ENCODE measurements around the gene BFSP1.

BFSP1 gene

DNA sequence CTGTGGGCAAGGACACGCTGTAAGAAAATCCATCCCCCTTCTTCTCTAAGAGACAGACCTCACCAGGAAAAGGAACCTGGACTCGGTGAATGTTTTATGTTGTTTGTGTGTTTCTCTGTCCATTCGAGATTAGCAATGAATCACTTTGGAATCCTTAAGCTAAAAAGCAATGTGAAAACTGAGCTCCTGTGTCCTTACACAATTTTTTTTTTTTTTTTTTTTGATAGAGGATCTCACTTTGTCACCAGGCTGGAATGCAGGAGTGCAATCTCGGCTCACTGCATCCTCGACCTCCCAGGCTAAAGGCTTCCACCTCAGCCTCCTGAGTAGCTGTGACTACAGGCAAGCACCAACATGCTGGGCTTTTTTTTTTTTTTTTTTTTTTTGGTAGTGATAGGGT lies 32.1 kb downstream of the BFSP1 start:
- H3K27me3 ChIP-seq (ENCODE audit: insufficient read depth, poor library complexity, severe bottlenecking), result no peaks in the 10 kb centered on the region
- no peak overlapping the region for H3K27ac ChIP-seq (replicated peaks)
- no peak for DNase-seq (ENCODE audit: low read depth in 1 of 2, low spot score in 1 of 2)
- H3K4me3 ChIP-seq (replicated peaks; ENCODE audit: insufficient read depth, low read length), result no peak overlapping the region
- TF ChIP-seq, protein P1, sequence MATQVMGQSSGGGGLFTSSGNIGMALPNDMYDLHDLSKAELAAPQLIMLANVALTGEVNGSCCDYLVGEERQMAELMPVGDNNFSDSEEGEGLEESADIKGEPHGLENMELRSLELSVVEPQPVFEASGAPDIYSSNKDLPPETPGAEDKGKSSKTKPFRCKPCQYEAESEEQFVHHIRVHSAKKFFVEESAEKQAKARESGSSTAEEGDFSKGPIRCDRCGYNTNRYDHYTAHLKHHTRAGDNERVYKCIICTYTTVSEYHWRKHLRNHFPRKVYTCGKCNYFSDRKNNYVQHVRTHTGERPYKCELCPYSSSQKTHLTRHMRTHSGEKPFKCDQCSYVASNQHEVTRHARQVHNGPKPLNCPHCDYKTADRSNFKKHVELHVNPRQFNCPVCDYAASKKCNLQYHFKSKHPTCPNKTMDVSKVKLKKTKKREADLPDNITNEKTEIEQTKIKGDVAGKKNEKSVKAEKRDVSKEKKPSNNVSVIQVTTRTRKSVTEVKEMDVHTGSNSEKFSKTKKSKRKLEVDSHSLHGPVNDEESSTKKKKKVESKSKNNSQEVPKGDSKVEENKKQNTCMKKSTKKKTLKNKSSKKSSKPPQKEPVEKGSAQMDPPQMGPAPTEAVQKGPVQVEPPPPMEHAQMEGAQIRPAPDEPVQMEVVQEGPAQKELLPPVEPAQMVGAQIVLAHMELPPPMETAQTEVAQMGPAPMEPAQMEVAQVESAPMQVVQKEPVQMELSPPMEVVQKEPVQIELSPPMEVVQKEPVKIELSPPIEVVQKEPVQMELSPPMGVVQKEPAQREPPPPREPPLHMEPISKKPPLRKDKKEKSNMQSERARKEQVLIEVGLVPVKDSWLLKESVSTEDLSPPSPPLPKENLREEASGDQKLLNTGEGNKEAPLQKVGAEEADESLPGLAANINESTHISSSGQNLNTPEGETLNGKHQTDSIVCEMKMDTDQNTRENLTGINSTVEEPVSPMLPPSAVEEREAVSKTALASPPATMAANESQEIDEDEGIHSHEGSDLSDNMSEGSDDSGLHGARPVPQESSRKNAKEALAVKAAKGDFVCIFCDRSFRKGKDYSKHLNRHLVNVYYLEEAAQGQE (IDR thresholded peaks at IDR 0.05; ENCODE audit: insufficient replicate concordance, low read depth), result no peak
- TF ChIP-seq SPI1 (IDR thresholded peaks at IDR 0.05; ENCODE audit: borderline replicate concordance, low read depth) (no peak), GABPA (IDR thresholded peaks at IDR 0.05; ENCODE audit: low read depth) (no peak), POLR2AphosphoS5 (IDR thresholded peaks at IDR 0.05; ENCODE audit: low read depth) (no peak)
- TF ChIP-seq, protein P2, sequence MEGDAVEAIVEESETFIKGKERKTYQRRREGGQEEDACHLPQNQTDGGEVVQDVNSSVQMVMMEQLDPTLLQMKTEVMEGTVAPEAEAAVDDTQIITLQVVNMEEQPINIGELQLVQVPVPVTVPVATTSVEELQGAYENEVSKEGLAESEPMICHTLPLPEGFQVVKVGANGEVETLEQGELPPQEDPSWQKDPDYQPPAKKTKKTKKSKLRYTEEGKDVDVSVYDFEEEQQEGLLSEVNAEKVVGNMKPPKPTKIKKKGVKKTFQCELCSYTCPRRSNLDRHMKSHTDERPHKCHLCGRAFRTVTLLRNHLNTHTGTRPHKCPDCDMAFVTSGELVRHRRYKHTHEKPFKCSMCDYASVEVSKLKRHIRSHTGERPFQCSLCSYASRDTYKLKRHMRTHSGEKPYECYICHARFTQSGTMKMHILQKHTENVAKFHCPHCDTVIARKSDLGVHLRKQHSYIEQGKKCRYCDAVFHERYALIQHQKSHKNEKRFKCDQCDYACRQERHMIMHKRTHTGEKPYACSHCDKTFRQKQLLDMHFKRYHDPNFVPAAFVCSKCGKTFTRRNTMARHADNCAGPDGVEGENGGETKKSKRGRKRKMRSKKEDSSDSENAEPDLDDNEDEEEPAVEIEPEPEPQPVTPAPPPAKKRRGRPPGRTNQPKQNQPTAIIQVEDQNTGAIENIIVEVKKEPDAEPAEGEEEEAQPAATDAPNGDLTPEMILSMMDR (IDR thresholded peaks at IDR 0.05; ENCODE audit: insufficient read depth, low read length), result no peak

DNA sequence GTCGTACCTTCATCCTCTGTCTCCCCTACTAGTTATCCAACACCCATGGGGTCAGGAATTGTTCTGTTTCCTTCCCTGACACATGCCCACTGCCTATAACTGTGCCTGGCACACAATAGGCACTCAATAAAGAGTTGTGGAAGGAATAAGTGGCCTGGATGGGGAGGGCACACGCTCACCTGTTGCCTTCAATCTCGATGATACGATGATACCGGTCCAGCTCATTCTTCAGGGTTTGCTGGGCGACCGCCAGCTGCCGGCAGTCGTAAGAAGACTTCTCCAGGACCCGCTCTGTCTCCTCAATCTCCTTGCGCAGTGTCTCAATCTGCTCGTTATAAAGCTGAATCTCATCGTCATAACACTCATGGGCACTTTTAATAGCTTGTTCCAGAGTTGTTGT lies 32.5 kb downstream of the BFSP1 start:
- Histone ChIP-seq H3K4me3 (replicated peaks; ENCODE audit: insufficient read depth, low read length) (no peak overlapping the region), H3K27ac (replicated peaks) (no peak overlapping the region), H3K27me3 (ENCODE audit: insufficient read depth, poor library complexity, severe bottlenecking) (no peaks in the 10 kb centered on the region)
- TF ChIP-seq, protein P1 (IDR thresholded peaks at IDR 0.05; ENCODE audit: insufficient replicate concordance, low read depth), result no peak
- TF ChIP-seq SPI1 (IDR thresholded peaks at IDR 0.05; ENCODE audit: borderline replicate concordance, low read depth) (no peak), POLR2AphosphoS5 (IDR thresholded peaks at IDR 0.05; ENCODE audit: low read depth) (no peak), GABPA (IDR thresholded peaks at IDR 0.05; ENCODE audit: low read depth) (no peak)
- TF ChIP-seq, protein P2 (IDR thresholded peaks at IDR 0.05; ENCODE audit: insufficient read depth, low read length), result no peak
- no peak for DNase-seq (ENCODE audit: low read depth in 1 of 2, low spot score in 1 of 2)

DNA sequence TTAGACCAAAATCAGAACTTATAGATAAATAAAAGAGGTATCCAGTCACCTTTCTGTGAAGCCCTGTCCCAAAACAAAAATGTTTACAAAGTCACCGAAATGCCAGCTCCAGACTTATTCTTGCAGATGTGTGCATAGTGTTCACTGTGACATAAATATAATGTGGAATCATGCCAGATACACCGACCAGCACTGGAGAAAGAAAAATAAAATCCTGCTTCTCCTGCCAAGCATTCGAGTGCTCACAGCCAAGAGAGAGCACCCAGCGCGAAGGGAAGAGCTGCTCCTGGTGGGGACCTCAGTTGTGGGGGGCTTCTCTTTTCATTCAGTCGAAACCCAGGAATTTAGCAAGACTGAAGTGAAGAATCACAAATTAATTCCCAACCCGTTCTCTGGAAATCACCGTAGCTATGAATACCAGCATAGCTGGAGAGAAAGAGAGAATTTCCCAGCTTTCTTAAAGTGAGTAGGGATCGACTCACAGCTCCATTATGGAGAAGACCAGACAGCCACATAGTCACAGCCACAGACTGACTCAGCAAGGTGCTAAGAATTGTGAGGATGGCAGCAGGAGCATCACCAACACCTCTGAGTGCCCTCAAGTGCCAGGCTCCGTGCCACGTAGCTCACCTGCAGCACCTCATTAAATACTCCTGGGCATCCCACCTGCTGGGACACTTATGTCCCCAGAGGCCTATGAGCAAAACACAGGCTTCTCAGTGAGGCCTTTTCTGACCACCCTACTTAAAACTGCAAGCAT lies 33.2 kb downstream of the BFSP1 start:
- DNase-seq (ENCODE audit: low read depth in 1 of 2, low spot score in 1 of 2), result no peak
- TF ChIP-seq, protein P1 (IDR thresholded peaks at IDR 0.05; ENCODE audit: insufficient replicate concordance, low read depth), result no peak
- no peak for TF ChIP-seq POLR2AphosphoS5 (IDR thresholded peaks at IDR 0.05; ENCODE audit: low read depth)
- no peak for TF ChIP-seq SPI1 (IDR thresholded peaks at IDR 0.05; ENCODE audit: borderline replicate concordance, low read depth)
- TF ChIP-seq GABPA (IDR thresholded peaks at IDR 0.05; ENCODE audit: low read depth), result no peak
- TF ChIP-seq, protein P2 (IDR thresholded peaks at IDR 0.05; ENCODE audit: insufficient read depth, low read length), result no peak

More for the DNA sequence above, 33.2 kb downstream of the BFSP1 start:
- H3K27ac ChIP-seq (replicated peaks), result no peak overlapping the region
- H3K4me3 ChIP-seq (replicated peaks; ENCODE audit: insufficient read depth, low read length), result no peak overlapping the region
- H3K27me3 ChIP-seq (ENCODE audit: insufficient read depth, poor library complexity, severe bottlenecking), result no peaks in the 10 kb centered on the region

Data from HL-60 (cell line).